ENCODE results near the gene RABGGTB. TPM values are rescaled to one million over a fixed set of nuclear protein-coding genes. Genes with fewer than 3 reads are reported as not detected.
"Not testable (repeated sequence)": the region's sequence is repeated elsewhere in the genome, so short reads cannot be mapped to it uniquely, and the experiment has no call there.

RABGGTB gene
- total RNA-seq, result 58.2 TPM

- peak; percentile 87 to 92 for TF ChIP-seq POLR2AphosphoS5 (IDR thresholded peaks at IDR 0.05; ENCODE audit: insufficient read depth in 1 of 2, low read depth in 1 of 2)
- peak in 1 of 2 donors; percentile 38 for TF ChIP-seq POLR2A (IDR thresholded peaks at IDR 0.05)
- TF ChIP-seq CTCF (IDR thresholded peaks at IDR 0.05), result no peak
- DNase-seq (ENCODE audit: extremely low spot score in 2 of 2), result peak in 1 of 2 donors; percentile 96
- Histone ChIP-seq H3K27me3 (no peaks in the 10 kb centered on the region), H3K4me1 (peaks cover 52% of the 10 kb centered on the region), H3K27ac (peak within 1 kb of the TSS; percentile 81), H3K9me3 (no peaks in the 10 kb centered on the region), H3K4me3 (peak within 1 kb of the TSS; percentile 49 to 62), H3K36me3 (peaks cover 0 to 16% of the 10 kb centered on the region in 2 donors)
- intact Hi-C loops (cut with DNase I), result no loop called here
These were observed at the start of gene RABGGTB for GRCh38 chr1:75785983-75786853. RABGGTB (plus strand) TSS chr1:75786256; CDS start chr1:75786272, 16 bp downstream.

- no peak for TF ChIP-seq CTCF (IDR thresholded peaks at IDR 0.05)
- TF ChIP-seq POLR2A (IDR thresholded peaks at IDR 0.05), result no peak
- no peak for TF ChIP-seq POLR2AphosphoS5 (IDR thresholded peaks at IDR 0.05; ENCODE audit: insufficient read depth in 1 of 2, low read depth in 1 of 2)
- Histone ChIP-seq H3K36me3 (peaks cover 0 to 58% of the 10 kb centered on the region in 2 donors), H3K9me3 (no peaks in the 10 kb centered on the region), H3K4me3 (no peak overlapping the region), H3K27me3 (no peaks in the 10 kb centered on the region), H3K4me1 (no peaks in the 10 kb centered on the region), H3K27ac (no peak overlapping the region)
- no peak for DNase-seq (ENCODE audit: extremely low spot score in 2 of 2)
- intact Hi-C loops (cut with DNase I), result no loop called here
These were observed 43.9 kb upstream of the RABGGTB start for GRCh38 chr1:75742047-75742625.

GRCh38 chr1:75745276-75745675 is 40.8 kb upstream of the RABGGTB start:
- H3K27me3 ChIP-seq, result no peaks in the 10 kb centered on the region
- intact Hi-C loops (cut with DNase I), result no loop called here
- TF ChIP-seq POLR2AphosphoS5 (IDR thresholded peaks at IDR 0.05; ENCODE audit: insufficient read depth in 1 of 2, low read depth in 1 of 2), result no peak
- no peak for TF ChIP-seq POLR2A (IDR thresholded peaks at IDR 0.05)
- no peak for TF ChIP-seq CTCF (IDR thresholded peaks at IDR 0.05)
- no peaks in the 10 kb centered on the region for H3K9me3 ChIP-seq
- H3K27ac ChIP-seq, result no peak overlapping the region
- peaks cover 0 to 42% of the 10 kb centered on the region in 2 donors for H3K36me3 ChIP-seq
- no peak overlapping the region for H3K4me3 ChIP-seq
- no peak for DNase-seq (ENCODE audit: extremely low spot score in 2 of 2)
- no peaks in the 10 kb centered on the region for H3K4me1 ChIP-seq

GRCh38 chr1:75757210-75757609 is 28.8 kb upstream of the RABGGTB start:
- H3K9me3 ChIP-seq; intact Hi-C loops (cut with DNase I); H3K27ac ChIP-seq; H3K4me1 ChIP-seq; DNase-seq (ENCODE audit: extremely low spot score in 2 of 2); H3K27me3 ChIP-seq; H3K4me3 ChIP-seq: not testable (repeated sequence)
- peaks cover 0 to 40% of the 10 kb centered on the region in 2 donors for H3K36me3 ChIP-seq

- peaks cover 0 to 30% of the 10 kb centered on the region in 2 donors for H3K36me3 ChIP-seq
These were observed 27.5 kb upstream of the RABGGTB start for GRCh38 chr1:75758543-75758942.

More at GRCh38 chr1:75758543-75758942, 27.5 kb upstream of the RABGGTB start:
- H3K27ac ChIP-seq; H3K4me3 ChIP-seq; DNase-seq (ENCODE audit: extremely low spot score in 2 of 2); H3K9me3 ChIP-seq; H3K27me3 ChIP-seq; H3K4me1 ChIP-seq; intact Hi-C loops (cut with DNase I): not testable (repeated sequence)

All from vagina (tissue), 2 donors.